ENCODE measurements around the gene INPP5E.

Gene INPP5E

GRCh38 chr9:136463578-136463977, 23.9 kb upstream of the INPP5E start:
- DNase-seq: no peak
- peaks cover 41 to 68% of the 10 kb centered on the region in 2 donors for H3K36me3 Mint-ChIP-seq
- H3K9me3 Mint-ChIP-seq: no peaks in the 10 kb centered on the region
- no peak for ATAC-seq (replicated peaks)
- H3K4me3 Mint-ChIP-seq: no peak overlapping the region
- no peaks in the 10 kb centered on the region for H3K27me3 Mint-ChIP-seq
- no peaks in the 10 kb centered on the region for H3K4me1 Mint-ChIP-seq
- H3K27ac Mint-ChIP-seq: no peak overlapping the region

GRCh38 chr9:136462664-136463063, 23.0 kb upstream of the INPP5E start:
- Mint-ChIP-seq H3K4me3 (no peak overlapping the region), H3K27me3 (no peaks in the 10 kb centered on the region), H3K9me3 (no peaks in the 10 kb centered on the region), H3K4me1 (no peaks in the 10 kb centered on the region), H3K27ac (no peak overlapping the region), H3K36me3 (peaks cover 47 to 72% of the 10 kb centered on the region in 2 donors)
- DNase-seq (no peak), ATAC-seq (replicated peaks) (no peak)

- Mint-ChIP-seq H3K27ac (no peak overlapping the region), H3K4me1 (no peaks in the 10 kb centered on the region), H3K9me3 (no peaks in the 10 kb centered on the region), H3K4me3 (no peak overlapping the region), H3K27me3 (no peaks in the 10 kb centered on the region), H3K36me3 (peaks cover 38 to 70% of the 10 kb centered on the region in 2 donors)
- DNase-seq (no peak), ATAC-seq (replicated peaks) (no peak)
Observed at GRCh38 chr9:136460772-136461325, 21.2 kb upstream of the INPP5E start.

DNA sequence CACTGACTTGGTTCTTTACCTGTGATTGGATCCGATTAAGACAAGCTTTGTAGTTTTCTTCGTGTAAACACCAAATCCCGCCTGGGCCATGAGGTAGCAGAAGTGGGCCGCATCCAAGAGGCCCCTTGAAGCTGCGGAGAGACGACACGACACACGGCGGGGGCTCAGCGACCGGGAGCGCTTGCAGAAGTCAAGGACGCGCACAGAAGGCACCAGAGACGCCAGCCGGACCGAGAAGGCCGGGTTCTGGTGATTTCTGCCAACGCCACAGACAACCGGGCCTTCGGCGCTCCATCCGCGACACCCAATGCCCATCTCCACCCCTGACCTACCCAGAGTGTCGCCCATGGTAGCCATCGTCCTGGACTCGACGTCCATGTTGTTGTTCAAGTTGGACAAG, 19.8 kb upstream of the INPP5E start:
- peaks cover 34 to 70% of the 10 kb centered on the region in 2 donors for H3K36me3 Mint-ChIP-seq

GRCh38 chr9:136457326-136457725, 17.7 kb upstream of the INPP5E start:
- ATAC-seq (replicated peaks) (no peak), DNase-seq (no peak)
- Mint-ChIP-seq H3K36me3 (peaks cover 42 to 65% of the 10 kb centered on the region in 2 donors), H3K27me3 (no peaks in the 10 kb centered on the region), H3K27ac (no peak overlapping the region), H3K9me3 (no peaks in the 10 kb centered on the region), H3K4me3 (no peak overlapping the region), H3K4me1 (no peaks in the 10 kb centered on the region)

More for the DNA sequence above, 19.8 kb upstream of the INPP5E start:
- H3K27ac Mint-ChIP-seq: peak overlapping the region; percentile 14
- H3K9me3 Mint-ChIP-seq: no peaks in the 10 kb centered on the region
- no peak for DNase-seq
- ATAC-seq (replicated peaks): no peak
- no peak overlapping the region for H3K4me3 Mint-ChIP-seq
- no peaks in the 10 kb centered on the region for H3K27me3 Mint-ChIP-seq
- no peaks in the 10 kb centered on the region for H3K4me1 Mint-ChIP-seq

DNA sequence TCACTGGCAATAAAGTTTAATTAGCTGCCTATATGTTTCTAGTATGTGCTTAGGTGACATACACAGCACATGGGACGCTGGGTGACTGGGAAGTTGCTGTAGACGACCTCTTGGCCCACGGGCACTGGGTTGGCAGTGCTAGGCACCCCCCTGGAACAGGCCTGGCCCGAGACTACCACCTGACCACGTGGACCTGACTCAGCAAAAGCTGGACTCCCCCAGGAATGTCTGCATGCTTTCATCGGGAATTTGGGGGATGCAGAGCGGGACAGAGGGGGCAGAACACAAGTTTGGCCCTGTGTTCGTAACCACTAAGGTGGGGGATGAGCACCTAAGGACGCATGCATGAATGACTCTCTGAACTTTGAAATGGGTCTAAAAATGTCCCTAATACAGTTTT, 16.6 kb upstream of the INPP5E start:
- no peaks in the 10 kb centered on the region for H3K27me3 Mint-ChIP-seq
- H3K9me3 Mint-ChIP-seq: no peaks in the 10 kb centered on the region
- ATAC-seq (replicated peaks): no peak
- no peak for DNase-seq
- H3K27ac Mint-ChIP-seq: no peak overlapping the region
- no peaks in the 10 kb centered on the region for H3K4me1 Mint-ChIP-seq
- no peak overlapping the region for H3K4me3 Mint-ChIP-seq
- peaks cover 39 to 62% of the 10 kb centered on the region in 2 donors for H3K36me3 Mint-ChIP-seq

DNA sequence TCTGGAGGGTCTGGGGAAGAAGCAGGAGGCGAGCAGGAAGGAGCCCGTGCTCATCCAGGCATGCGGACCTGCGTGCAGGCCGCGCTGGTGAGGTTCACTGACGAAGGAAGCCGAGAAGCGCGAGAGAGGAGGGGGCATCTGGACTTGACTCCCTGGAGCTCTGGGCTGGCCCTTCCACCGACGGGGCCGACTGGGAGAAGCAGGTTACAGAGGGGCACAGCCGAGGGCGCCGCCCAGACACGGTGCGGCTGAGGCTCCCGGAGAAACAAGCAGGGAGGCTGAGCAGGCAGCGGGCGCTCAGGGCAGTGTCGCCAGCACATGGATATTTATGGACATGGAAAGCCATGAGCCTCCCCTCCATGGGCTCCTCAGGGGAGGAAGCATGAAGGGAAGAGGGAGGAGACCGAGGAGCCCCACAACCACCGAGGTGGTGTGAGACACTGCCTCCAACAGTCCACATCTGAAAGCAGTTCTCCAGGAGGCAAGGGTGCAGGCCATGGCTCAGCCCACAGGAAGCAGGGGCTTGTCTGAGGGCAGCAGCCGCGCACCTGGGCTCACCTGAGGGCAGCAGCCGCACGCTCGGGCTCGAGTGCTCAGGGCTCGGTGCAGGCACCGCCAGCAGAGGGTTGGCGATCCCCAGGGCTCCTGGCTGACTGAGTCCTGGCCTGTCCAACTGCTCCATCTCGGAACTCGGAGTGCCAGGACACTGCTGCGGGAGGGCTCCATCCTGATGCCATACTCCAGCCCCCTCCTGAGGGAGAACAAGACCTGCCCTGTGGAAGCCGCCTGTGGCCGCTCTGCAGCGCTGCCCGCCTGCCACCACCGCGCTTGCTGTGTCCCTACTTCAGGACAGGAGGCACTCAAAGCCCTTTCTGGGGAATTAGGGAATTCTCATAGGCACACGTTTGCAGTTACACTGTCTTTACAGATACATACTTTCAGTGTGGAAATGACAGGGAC, 15.7 kb upstream of the INPP5E start:
- Mint-ChIP-seq H3K36me3 (peaks cover 48 to 65% of the 10 kb centered on the region in 2 donors), H3K4me3 (peak overlapping the region in 1 of 2 donors; percentile 37), H3K4me1 (no peaks in the 10 kb centered on the region), H3K9me3 (no peaks in the 10 kb centered on the region), H3K27me3 (no peaks in the 10 kb centered on the region), H3K27ac (no peak overlapping the region)
- no peak for ATAC-seq (replicated peaks)
- no peak for DNase-seq

- H3K4me1 Mint-ChIP-seq: no peaks in the 10 kb centered on the region
- no peaks in the 10 kb centered on the region for H3K27me3 Mint-ChIP-seq
- no peak overlapping the region for H3K27ac Mint-ChIP-seq
- ATAC-seq (replicated peaks): no peak
- no peak overlapping the region for H3K4me3 Mint-ChIP-seq
- peaks cover 45 to 63% of the 10 kb centered on the region in 2 donors for H3K36me3 Mint-ChIP-seq
- H3K9me3 Mint-ChIP-seq: no peaks in the 10 kb centered on the region
- no peak for DNase-seq
Observed at GRCh38 chr9:136454026-136454796, 14.6 kb upstream of the INPP5E start.

GRCh38 chr9:136453326-136453725, 13.7 kb upstream of the INPP5E start:
- Mint-ChIP-seq H3K27me3 (no peaks in the 10 kb centered on the region), H3K4me1 (no peaks in the 10 kb centered on the region), H3K36me3 (peaks cover 41 to 64% of the 10 kb centered on the region in 2 donors), H3K4me3 (no peak overlapping the region), H3K9me3 (no peaks in the 10 kb centered on the region), H3K27ac (peak overlapping the region; percentile 10)
- ATAC-seq (replicated peaks): no peak
- DNase-seq: no peak

GRCh38 chr9:136451221-136451877, 11.7 kb upstream of the INPP5E start:
- H3K9me3 Mint-ChIP-seq: no peaks in the 10 kb centered on the region
- ATAC-seq (replicated peaks) (no peak), DNase-seq (no peak)
- peak overlapping the region; percentile 66 for H3K27ac Mint-ChIP-seq
- no peaks in the 10 kb centered on the region for H3K4me1 Mint-ChIP-seq
- H3K36me3 Mint-ChIP-seq: peaks cover 52 to 74% of the 10 kb centered on the region in 2 donors
- H3K27me3 Mint-ChIP-seq: no peaks in the 10 kb centered on the region
- H3K4me3 Mint-ChIP-seq: no peak overlapping the region

DNA sequence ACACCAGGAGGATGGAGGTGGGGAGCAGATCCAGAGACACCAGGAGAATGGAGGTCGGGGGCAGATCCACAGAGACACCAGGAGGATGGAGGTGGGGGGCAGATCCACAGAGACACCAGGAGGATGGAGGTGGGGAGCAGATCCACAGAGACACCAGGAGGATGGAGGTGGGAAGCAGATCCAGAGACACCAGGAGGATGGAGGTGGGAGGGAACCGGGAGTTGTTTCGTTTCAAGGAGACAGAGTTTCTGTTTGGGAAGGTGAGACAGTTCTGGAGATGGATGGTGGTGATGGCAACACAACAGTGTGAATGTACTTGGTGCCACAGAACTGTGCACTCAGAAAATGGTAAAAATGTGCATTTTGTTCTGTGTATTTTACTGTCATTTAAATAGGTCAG, 9.0 kb upstream of the INPP5E start:
- DNase-seq: no peak
- Mint-ChIP-seq H3K27ac (no peak overlapping the region), H3K4me1 (no peaks in the 10 kb centered on the region), H3K36me3 (peaks cover 50 to 69% of the 10 kb centered on the region in 2 donors), H3K9me3 (no peaks in the 10 kb centered on the region), H3K27me3 (no peaks in the 10 kb centered on the region), H3K4me3 (no peak overlapping the region)
- no peak for ATAC-seq (replicated peaks)

- H3K4me1 Mint-ChIP-seq: peaks cover 0 to under 1% of the 10 kb centered on the region in 2 donors
- peak overlapping the region; percentile 3 for H3K27ac Mint-ChIP-seq
- no peak for DNase-seq
- H3K27me3 Mint-ChIP-seq: no peaks in the 10 kb centered on the region
- H3K4me3 Mint-ChIP-seq: no peak overlapping the region
- no peak for ATAC-seq (replicated peaks)
- H3K9me3 Mint-ChIP-seq: no peaks in the 10 kb centered on the region
- peaks cover 51 to 74% of the 10 kb centered on the region in 2 donors for H3K36me3 Mint-ChIP-seq
Observed at GRCh38 chr9:136447173-136447778, 7.6 kb upstream of the INPP5E start.

GRCh38 chr9:136445799-136446198, 6.2 kb upstream of the INPP5E start:
- Mint-ChIP-seq H3K4me1 (peaks cover 3 to 7% of the 10 kb centered on the region in 2 donors), H3K4me3 (no peak overlapping the region), H3K36me3 (peaks cover 56 to 78% of the 10 kb centered on the region in 2 donors), H3K27ac (no peak overlapping the region), H3K9me3 (no peaks in the 10 kb centered on the region), H3K27me3 (no peaks in the 10 kb centered on the region)
- ATAC-seq (replicated peaks) (no peak), DNase-seq (no peak)

GRCh38 chr9:136444102-136444501, 4.5 kb upstream of the INPP5E start:
- H3K36me3 Mint-ChIP-seq: peaks cover 51 to 71% of the 10 kb centered on the region in 2 donors
- peaks cover 11 to 13% of the 10 kb centered on the region in 2 donors for H3K4me1 Mint-ChIP-seq

More at GRCh38 chr9:136444102-136444501, 4.5 kb upstream of the INPP5E start:
- Mint-ChIP-seq H3K27me3 (no peaks in the 10 kb centered on the region), H3K27ac (no peak overlapping the region), H3K4me3 (no peak overlapping the region), H3K9me3 (no peaks in the 10 kb centered on the region)
- DNase-seq: no peak
- no peak for ATAC-seq (replicated peaks)

Data from stimulated activated naive B cell treated with anti-CD40 and anti-IgM and Interleukin-4, amounts not matched to agents 10 μg/mL and 1 μg/mL and 100 μg/mL, for 72 hours (primary cell).